Prostate gland (tissue), 2 donors: ENCODE results near the gene ALG12. TPM values are rescaled to one million over a fixed set of nuclear protein-coding genes. Genes with fewer than 3 reads are reported as not detected.

Source experiments
- DNase-seq: peaks from one replicate; pipeline ENCODE4 v3.0.0-alpha.2; 2019; ENCODE audit warnings: low spot score
- H3K27ac ChIP-seq, 2 donors: fragments of 200-600 bp; sonication (generic); 2 replicates each; pipeline ENCODE4 v1.5.1; 2017 to 2019
- H3K27me3 ChIP-seq: fragments of 200-600 bp; sonication (generic); replicated peaks from 2 replicates; pipeline ENCODE4 v1.5.1; 2019; ENCODE audit not compliant: insufficient read depth
- H3K36me3 ChIP-seq, 2 donors: fragments of 200-600 bp; sonication (generic); 1 replicate in 1 of 2; 2 replicates in 1 of 2; pipeline versions ENCODE4 v1.5.1 to v1.8.1; 2017 to 2019
- H3K4me1 ChIP-seq: fragments of 200-600 bp; sonication (generic); replicated peaks from 2 replicates; pipeline ENCODE4 v1.5.1; 2019
- H3K4me3 ChIP-seq, 2 donors: fragments of 200-600 bp; sonication (generic); 2 replicates each; pipeline ENCODE4 v1.5.1; 2017 to 2019
- H3K9me3 ChIP-seq: fragments of 200-600 bp; sonication (generic); 2 replicates; pipeline ENCODE4 v1.5.1; 2017
- POLR2A ChIP-seq: fragments of 450-650 bp; IDR thresholded peaks from one replicate; pipeline ENCODE4 v1.6.1; 2016; ENCODE audit warnings: antibody characterized with exemption, mild to moderate bottlenecking
- POLR2AphosphoS5 ChIP-seq: sonication (generic); formaldehyde crosslinking; IDR thresholded peaks from one replicate; pipeline ENCODE4 v1.6.1; 2017; ENCODE audit warnings: antibody characterized with exemption
- WGBS: methylation state at CpG from one replicate; pipeline ENCODE4 v1.1.5; 2018; 5-methylcytosine and 5-hydroxymethylcytosine counted together
- intact Hi-C: fragments of 100-400 bp; cut with DNase I; formaldehyde crosslinking; loops from one replicate; pipeline ENCODE4 v1.14.2; 2022
- total RNA-seq, 2 donors: library from RNA; depleted of rRNA; stranded (reverse); fragments of >200 nt; gene quantifications; one replicate each; pipeline ENCODE4 v1.1.0, GENCODE V29; 2016
- TF ChIP-seq, protein P1 (sequence below), 4 experiments: fragments of 200-600 bp in 2 of 4; fragments of 450-650 bp in 2 of 4; sonication (generic) in 2 of 4; IDR thresholded peaks; 1 replicate in 3 of 4; 2 replicates in 1 of 4; pipeline ENCODE4 v1.5.1; 2016 to 2019; ENCODE audit warnings: antibody characterized with exemption in 4 of 4, mild to moderate bottlenecking in 2 of 4, moderate library complexity in 2 of 4

ALG12 gene
- 10 to 100 TPM; 26.1 to 33.6 TPM for total RNA-seq

DNA sequence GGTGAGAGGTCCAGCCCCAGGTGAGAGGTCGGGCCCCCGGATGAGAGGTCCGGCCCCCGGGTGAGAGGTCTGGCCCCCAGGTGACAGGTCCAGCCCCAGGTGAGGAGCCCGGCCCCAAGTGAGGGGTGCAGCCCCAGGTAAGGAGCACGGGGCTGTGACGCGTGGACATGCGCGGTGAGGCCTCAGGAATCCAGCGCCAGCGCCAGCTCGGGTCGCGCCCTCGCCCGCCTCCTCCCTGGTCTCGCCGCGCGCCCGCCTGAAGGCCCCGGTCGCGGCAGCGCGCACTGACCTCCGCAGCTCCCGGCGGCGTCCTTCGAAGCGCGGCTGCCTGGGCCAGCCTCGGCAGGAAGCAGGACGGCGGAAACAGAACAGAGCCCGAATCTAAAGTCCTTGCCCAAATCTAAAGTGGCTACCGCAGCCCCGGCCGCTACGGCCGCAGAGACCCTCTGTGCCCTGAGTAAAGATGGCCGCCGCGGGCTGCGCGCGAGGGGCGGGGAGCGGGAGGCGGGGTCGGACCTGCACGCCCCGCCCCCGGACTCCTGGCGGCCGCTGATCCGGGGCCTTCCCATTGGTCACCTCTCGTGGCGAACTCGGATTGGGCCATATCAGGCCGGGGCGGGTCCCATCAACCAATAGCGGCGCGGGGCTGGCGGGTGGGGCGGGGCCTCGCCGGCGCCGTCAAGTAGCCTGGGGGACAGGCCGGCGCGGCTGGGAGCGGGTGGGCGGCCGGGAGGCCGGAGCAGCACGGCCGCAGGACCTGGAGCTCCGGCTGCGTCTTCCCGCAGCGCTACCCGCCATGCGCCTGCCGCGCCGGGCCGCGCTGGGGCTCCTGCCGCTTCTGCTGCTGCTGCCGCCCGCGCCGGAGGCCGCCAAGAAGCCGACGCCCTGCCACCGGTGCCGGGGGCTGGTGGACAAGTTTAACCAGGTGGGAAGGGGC lies at the start of gene ALG12, which contains the start of gene CRELD2:
ALG12 (minus strand) TSS at position 465 of the 937 bp plus-strand sequence. CDS start 4,673 bp downstream, outside the sequence.
CRELD2 (plus strand) TSS at position 661 of the 937 bp plus-strand sequence; CDS start at position 797, 136 bp downstream.
- WGBS = under 1% methylated on average over 99 of the region's 103 CpGs
- intact Hi-C loops = loop anchor here (5.0 kb wide), 1 partner anchor 66 kb away; the partner anchor contains the start of gene ZBED4
- Histone ChIP-seq H3K27me3 (no peaks in the 10 kb centered on the region), H3K27ac (peak within 1 kb of the TSS; percentile 90 to 91), H3K36me3 (no peaks in the 10 kb centered on the region), H3K4me1 (peaks cover 6% of the 10 kb centered on the region), H3K4me3 (peak within 1 kb of the TSS; percentile 60 to 70), H3K9me3 (no peaks in the 10 kb centered on the region)
- peak; percentile 77 for TF ChIP-seq POLR2AphosphoS5
- TF ChIP-seq, protein P1, sequence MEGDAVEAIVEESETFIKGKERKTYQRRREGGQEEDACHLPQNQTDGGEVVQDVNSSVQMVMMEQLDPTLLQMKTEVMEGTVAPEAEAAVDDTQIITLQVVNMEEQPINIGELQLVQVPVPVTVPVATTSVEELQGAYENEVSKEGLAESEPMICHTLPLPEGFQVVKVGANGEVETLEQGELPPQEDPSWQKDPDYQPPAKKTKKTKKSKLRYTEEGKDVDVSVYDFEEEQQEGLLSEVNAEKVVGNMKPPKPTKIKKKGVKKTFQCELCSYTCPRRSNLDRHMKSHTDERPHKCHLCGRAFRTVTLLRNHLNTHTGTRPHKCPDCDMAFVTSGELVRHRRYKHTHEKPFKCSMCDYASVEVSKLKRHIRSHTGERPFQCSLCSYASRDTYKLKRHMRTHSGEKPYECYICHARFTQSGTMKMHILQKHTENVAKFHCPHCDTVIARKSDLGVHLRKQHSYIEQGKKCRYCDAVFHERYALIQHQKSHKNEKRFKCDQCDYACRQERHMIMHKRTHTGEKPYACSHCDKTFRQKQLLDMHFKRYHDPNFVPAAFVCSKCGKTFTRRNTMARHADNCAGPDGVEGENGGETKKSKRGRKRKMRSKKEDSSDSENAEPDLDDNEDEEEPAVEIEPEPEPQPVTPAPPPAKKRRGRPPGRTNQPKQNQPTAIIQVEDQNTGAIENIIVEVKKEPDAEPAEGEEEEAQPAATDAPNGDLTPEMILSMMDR (IDR thresholded peaks at IDR 0.05) = peak; percentile 11 to 64 (median 24)
- peak; percentile 58 for TF ChIP-seq POLR2A
- peak; percentile 99 for DNase-seq

DNA sequence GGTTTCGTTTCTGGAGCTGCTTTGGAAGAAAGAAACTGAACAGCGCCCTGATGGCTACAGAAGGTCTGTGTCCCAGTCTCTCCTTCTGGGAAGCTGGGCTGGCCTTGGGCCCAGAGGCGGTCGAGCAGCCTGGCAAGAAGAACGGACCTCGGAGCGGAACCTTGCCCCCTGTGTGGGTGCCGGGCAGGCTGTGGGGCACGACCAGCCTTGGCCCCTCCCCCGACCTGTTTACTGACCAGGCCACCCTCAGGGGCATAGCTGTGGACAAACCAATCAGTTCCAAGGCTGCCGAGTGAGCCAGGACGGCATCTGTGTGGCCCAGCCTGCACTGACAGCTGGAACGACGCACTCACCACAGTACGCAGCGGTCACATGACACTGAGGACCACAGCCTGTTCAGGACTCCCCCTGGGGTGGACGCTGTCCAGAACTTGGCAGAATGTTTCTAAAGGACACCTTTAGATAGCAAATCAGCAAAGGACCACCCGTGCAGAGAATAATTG lies 49.5 kb upstream of the ALG12 start:
- H3K4me1 ChIP-seq = peaks cover 15% of the 10 kb centered on the region
- WGBS = 50% methylated on average over 18 of the region's 18 CpGs

DNA sequence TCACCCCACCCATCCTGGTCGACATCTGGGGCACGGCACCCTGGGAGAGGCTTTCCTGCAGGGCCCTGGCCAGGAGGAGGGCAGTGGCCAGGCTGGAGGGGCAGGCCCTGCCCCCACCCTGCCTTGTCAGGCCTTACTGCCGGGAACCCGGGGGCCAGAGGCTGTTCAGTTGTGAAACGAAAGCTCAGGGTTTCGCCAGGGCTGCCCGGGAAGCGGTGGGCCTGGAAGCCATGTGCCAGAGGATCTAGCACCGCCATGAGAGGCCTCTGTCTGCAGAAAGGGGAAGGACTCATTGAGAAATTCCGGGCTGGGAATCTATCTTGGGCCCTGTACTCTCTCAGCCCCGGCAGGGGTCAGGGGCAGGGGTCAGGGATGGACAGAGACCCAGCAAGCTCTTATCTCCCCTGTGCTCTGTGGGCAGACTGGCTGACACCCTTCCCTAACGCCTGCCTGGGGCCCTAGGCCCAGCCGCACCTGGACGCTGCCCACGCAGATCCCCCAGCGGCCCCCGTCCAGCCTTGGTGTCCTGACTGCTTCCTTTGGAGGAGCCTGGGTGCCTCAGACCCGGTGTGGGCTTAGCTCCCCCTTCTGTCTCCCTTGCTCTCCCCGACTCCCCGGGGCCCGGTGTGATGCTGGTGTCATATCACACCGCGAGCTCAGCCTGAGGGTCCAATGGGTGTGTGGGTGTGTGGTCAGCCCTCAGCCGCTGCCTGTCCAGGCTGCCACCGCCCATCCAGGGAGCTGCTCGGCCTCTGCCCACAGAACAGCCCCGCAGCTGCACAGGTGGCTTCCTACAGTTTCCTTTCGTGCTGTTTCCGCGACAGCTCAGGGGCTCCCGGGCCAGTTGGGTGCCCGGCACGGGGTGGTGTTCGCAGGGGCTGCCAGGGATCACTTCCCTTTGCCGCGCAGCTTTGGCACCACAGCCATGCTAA lies 48.8 kb upstream of the ALG12 start:
- no peak overlapping the region for H3K4me3 ChIP-seq
- intact Hi-C loops = loop anchor here (5.0 kb wide), 1 partner anchor 40 kb away; no protein-coding TSS in a partner anchor
- 64% methylated on average over 34 of the region's 36 CpGs for WGBS
- peaks cover 7 to 10% of the 10 kb centered on the region in 2 donors for H3K36me3 ChIP-seq
- no peak for DNase-seq
- no peaks in the 10 kb centered on the region for H3K9me3 ChIP-seq
- H3K27ac ChIP-seq = peak overlapping the region; percentile 92 to 99
- H3K27me3 ChIP-seq = no peaks in the 10 kb centered on the region
- TF ChIP-seq POLR2A = no peak
- TF ChIP-seq, protein P1 (IDR thresholded peaks at IDR 0.05) = no peak
- no peak for TF ChIP-seq POLR2AphosphoS5
- peaks cover 15% of the 10 kb centered on the region for H3K4me1 ChIP-seq

More for the DNA sequence above, 49.5 kb upstream of the ALG12 start:
- H3K27me3 ChIP-seq = no peaks in the 10 kb centered on the region
- intact Hi-C loops = loop anchor here (5.0 kb wide), 1 partner anchor 40 kb away; no protein-coding TSS in a partner anchor
- no peaks in the 10 kb centered on the region for H3K9me3 ChIP-seq
- peaks cover 7 to 8% of the 10 kb centered on the region in 2 donors for H3K36me3 ChIP-seq
- H3K4me3 ChIP-seq = no peak overlapping the region
- TF ChIP-seq, protein P1 (IDR thresholded peaks at IDR 0.05) = no peak
- TF ChIP-seq POLR2A = no peak
- H3K27ac ChIP-seq = peak overlapping the region; percentile 92 to 99
- DNase-seq = peak; percentile 16

DNA sequence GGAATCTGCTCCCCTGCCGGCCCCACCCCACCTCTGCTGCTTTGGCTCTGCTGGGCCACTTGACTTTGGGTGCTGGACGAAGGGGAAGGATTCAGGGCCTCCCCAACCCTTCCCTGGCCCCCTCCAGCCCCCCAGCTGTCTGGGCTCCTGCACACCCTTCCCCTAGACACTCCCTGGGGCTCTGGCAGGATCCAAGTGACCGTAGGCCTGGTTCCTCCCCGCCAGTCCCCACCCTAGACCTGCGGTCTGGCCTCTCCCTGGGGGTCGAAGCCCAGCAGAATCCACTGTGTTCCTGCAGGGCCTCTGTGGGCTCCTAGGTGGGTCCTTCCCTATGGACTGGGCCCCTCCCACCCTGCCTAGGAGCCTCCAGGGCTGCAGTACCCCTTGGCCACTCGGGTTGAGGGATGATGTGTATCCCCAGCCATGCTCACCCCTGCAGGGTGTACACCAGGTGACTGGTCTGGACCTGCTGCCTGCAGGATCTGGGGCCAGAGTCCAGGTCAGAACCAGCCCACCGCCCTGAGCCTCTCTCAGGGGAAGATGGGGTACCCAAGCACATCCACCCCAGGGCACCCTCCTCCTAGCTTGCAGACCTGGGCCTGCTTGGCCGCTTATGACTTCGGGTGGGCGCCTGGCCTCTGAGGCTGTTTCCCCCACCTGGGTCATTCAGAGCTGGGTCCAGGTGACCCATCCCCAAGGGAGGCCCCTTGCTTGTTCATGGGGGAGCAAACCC lies 48.0 kb upstream of the ALG12 start:
- Histone ChIP-seq H3K4me3 (no peak overlapping the region), H3K27me3 (no peaks in the 10 kb centered on the region), H3K36me3 (peaks cover 7 to 16% of the 10 kb centered on the region in 2 donors), H3K4me1 (peaks cover 8% of the 10 kb centered on the region), H3K9me3 (no peaks in the 10 kb centered on the region), H3K27ac (peak overlapping the region; percentile 92 to 99)
- WGBS = 87% methylated on average over 11 of the region's 11 CpGs
- TF ChIP-seq, protein P1 (IDR thresholded peaks at IDR 0.05) = no peak
- no peak for TF ChIP-seq POLR2A
- no peak for TF ChIP-seq POLR2AphosphoS5
- intact Hi-C loops = loop anchor here (5.0 kb wide), 1 partner anchor 39 kb away; no protein-coding TSS in a partner anchor
- DNase-seq = no peak
